ENCODE results near the gene CNTNAP2. TPM values are rescaled to one million over a fixed set of nuclear protein-coding genes. Genes with fewer than 3 reads are reported as not detected.
"Not testable (repeated sequence)": the region's sequence is repeated elsewhere in the genome, so short reads cannot be mapped to it uniquely, and the experiment has no call there.

The CNTNAP2 gene
- total and polyA plus RNA-seq, 7 experiments from 2014 or later, result 0.02 to 0.48 (median 0.24) TPM; not detected in 2

DNA sequence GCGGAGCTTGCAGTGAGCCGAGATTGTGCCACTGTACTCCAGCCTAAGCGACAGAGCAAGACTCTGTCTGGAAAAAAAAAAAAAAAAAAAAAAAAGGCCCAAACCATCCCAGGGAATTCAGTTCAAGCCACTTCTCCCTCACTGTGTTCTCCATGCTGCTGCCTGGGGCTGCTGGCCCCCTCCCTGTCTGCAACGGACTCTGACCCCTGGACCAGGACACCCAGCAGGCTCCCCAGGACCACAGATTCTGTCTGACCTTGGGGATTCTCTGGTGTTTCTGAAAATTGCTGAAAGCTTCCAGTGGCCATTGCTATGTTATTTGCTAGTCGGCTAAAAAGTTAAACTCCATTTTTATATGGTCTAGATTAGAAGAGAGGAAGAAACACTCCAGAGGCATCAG lies 2212.3 kb downstream of the CNTNAP2 start:
- H3K4me3 Mint-ChIP-seq, result no peak overlapping the region
- no peaks in the 10 kb centered on the region for H3K4me1 ChIP-seq (ENCODE audit: control insufficient read depth in 2 of 2, insufficient read depth in 2 of 2, low read length in 2 of 2)
- DNase-seq (no peak), ATAC-seq (no peak)
- H3K27ac Mint-ChIP-seq, result no peak overlapping the region
- H3K27me3 ChIP-seq (ENCODE audit: control insufficient read depth in 2 of 2, insufficient read depth in 2 of 2, low read length in 2 of 2), result peaks cover 0 to 3% of the 10 kb centered on the region in 2 donors
- H3K9me3 Mint-ChIP-seq, result peaks cover 0 to 21% (median 4%) of the 10 kb centered on the region in 11 donors
- no peak overlapping the region for H3K4me3 ChIP-seq (ENCODE audit: low read length)
- ChIA-PET POLR2A (no interaction called here), CTCF (no interaction called here)
- H3K9me3 ChIP-seq (ENCODE audit: control insufficient read depth in 2 of 3, low read length in 3 of 3), result peaks cover 0 to 7% (median 0%) of the 10 kb centered on the region in 3 experiments
- no peak overlapping the region for H3K27ac ChIP-seq (ENCODE audit: low read depth, low read length)
- intact Hi-C loops (cut with micrococcal nuclease), result no loop called here
- H3K4me1 Mint-ChIP-seq, result peaks cover 0 to 7% (median 0%) of the 10 kb centered on the region in 7 donors
- H3K27me3 Mint-ChIP-seq, result peaks cover 0 to 19% (median 16%) of the 10 kb centered on the region in 5 donors
- peaks cover 0 to 17% (median 0%) of the 10 kb centered on the region in 5 donors for H3K36me3 Mint-ChIP-seq
- no peaks in the 10 kb centered on the region for H3K36me3 ChIP-seq (ENCODE audit: control insufficient read depth in 2 of 3, insufficient read depth in 3 of 3, low read length in 3 of 3)

DNA sequence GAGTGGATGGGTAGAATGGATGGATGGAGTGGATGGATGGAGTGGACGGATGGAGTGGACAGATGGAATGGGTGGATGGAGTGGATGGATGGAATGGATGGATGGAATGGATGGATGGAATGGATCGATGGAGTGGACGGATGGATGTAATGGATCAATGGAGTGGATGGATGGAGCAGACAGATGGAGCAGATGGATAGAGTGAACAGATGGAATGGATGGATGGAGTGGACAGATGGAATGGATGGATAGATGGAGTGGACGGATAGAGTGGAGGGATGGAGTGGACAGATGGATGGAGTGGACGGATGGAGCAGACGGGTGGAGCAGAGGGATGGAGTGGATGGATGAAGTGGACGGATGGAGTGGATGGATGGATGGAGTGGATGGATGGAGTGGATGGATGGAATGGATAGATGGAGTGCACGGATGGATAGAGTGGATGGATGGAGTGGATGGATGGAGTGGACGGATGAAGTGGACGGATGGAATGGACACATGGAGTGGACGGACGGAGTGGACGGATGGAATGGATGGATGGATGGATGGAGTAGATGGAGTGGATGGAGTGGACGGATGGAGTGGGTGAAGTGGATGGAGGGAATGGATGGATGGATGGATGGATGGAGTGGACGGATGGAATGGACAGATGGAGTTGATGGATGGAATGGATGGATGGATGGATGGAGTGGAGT lies 2213.7 kb downstream of the CNTNAP2 start:
- peaks cover 0 to 21% (median 4%) of the 10 kb centered on the region in 11 donors for H3K9me3 Mint-ChIP-seq
- no peak overlapping the region for H3K27ac ChIP-seq (ENCODE audit: low read depth, low read length)
- H3K4me1 ChIP-seq (ENCODE audit: control insufficient read depth in 2 of 2, insufficient read depth in 2 of 2, low read length in 2 of 2), result no peaks in the 10 kb centered on the region
- H3K27me3 Mint-ChIP-seq, result peaks cover 7 to 32% (median 30%) of the 10 kb centered on the region in 5 donors
- H3K4me1 Mint-ChIP-seq, result peaks cover 0 to 7% (median 0%) of the 10 kb centered on the region in 7 donors
- peaks cover 0 to 7% (median 0%) of the 10 kb centered on the region in 3 experiments for H3K9me3 ChIP-seq (ENCODE audit: control insufficient read depth in 2 of 3, low read length in 3 of 3)
- H3K27ac Mint-ChIP-seq, result peak overlapping the region in 4 of 9 donors; percentile 24 to 82 (median 68)
- DNase-seq (no peak), ATAC-seq (no peak)
- CTCF ChIA-PET, result no interaction called here
- no peak overlapping the region for H3K4me3 ChIP-seq (ENCODE audit: low read length)
- no peak overlapping the region for H3K4me3 Mint-ChIP-seq
- peaks cover 0 to 17% (median 0%) of the 10 kb centered on the region in 5 donors for H3K36me3 Mint-ChIP-seq
- POLR2A ChIA-PET, result no interaction called here
- H3K27me3 ChIP-seq (ENCODE audit: control insufficient read depth in 2 of 2, insufficient read depth in 2 of 2, low read length in 2 of 2), result peaks cover 0 to 3% of the 10 kb centered on the region in 2 donors
- no peaks in the 10 kb centered on the region for H3K36me3 ChIP-seq (ENCODE audit: control insufficient read depth in 2 of 3, insufficient read depth in 3 of 3, low read length in 3 of 3)
- intact Hi-C loops (cut with micrococcal nuclease), result no loop called here

DNA sequence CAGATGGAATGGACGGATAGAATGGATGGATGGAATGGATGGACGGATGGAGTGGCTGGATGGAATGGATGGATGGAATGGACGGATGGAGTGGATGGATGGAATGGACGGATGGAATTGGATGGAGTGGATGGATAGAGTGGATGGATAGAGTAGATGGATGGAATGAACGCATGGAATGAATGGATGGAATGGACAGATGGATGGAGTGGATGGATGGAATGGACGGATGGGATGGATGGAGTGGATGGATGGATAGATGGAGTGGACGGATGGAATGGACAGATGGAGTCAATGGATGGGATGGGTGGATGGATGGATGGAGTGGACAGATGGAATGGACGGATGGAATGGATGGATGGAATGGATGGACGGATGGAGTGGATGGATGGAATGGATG lies 2214.2 kb downstream of the CNTNAP2 start:
- Mint-ChIP-seq H3K9me3 (peaks cover 0 to 21% (median 4%) of the 10 kb centered on the region in 11 donors), H3K4me1 (peaks cover 0 to 7% (median 0%) of the 10 kb centered on the region in 7 donors), H3K36me3 (peaks cover 0 to 17% (median 0%) of the 10 kb centered on the region in 5 donors), H3K27me3 (peaks cover 10 to 35% (median 34%) of the 10 kb centered on the region in 5 donors), H3K27ac (no peak overlapping the region), H3K4me3 (no peak overlapping the region)
- Histone ChIP-seq H3K4me3 (ENCODE audit: low read length) (no peak overlapping the region), H3K9me3 (ENCODE audit: control insufficient read depth in 2 of 3, low read length in 3 of 3) (peaks cover 0 to 7% (median 0%) of the 10 kb centered on the region in 3 experiments), H3K4me1 (ENCODE audit: control insufficient read depth in 2 of 2, insufficient read depth in 2 of 2, low read length in 2 of 2) (no peaks in the 10 kb centered on the region), H3K27me3 (ENCODE audit: control insufficient read depth in 2 of 2, insufficient read depth in 2 of 2, low read length in 2 of 2) (no peaks in the 10 kb centered on the region), H3K36me3 (ENCODE audit: control insufficient read depth in 2 of 3, insufficient read depth in 3 of 3, low read length in 3 of 3) (no peaks in the 10 kb centered on the region), H3K27ac (ENCODE audit: low read depth, low read length) (no peak overlapping the region)
- CTCF ChIA-PET, result no interaction called here
- POLR2A ChIA-PET, result no interaction called here
- DNase-seq, result no peak
- intact Hi-C loops (cut with micrococcal nuclease), result no loop called here
- ATAC-seq, result no peak

DNA sequence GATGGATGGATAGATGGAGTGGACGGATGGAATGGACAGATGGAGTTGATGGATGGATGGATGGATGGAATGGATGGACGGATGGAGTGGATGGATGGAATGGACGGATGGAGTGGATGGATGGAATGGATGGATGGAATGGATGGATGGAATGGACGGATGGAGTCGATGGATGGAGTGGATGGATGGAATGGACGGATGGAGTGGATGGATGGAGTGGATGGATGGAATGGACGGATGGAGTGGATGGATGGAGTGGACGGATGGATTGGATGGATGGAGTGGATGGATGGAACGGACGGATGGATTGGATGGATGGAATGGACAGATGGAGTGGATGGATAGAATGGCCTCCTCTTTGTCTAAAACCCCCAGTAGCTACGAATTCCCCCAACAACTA lies 2214.9 kb downstream of the CNTNAP2 start:
- H3K4me3 ChIP-seq (ENCODE audit: low read length); intact Hi-C loops (cut with micrococcal nuclease); H3K4me3 Mint-ChIP-seq; CTCF ChIA-PET; POLR2A ChIA-PET; H3K27ac ChIP-seq (ENCODE audit: low read depth, low read length); H3K27ac Mint-ChIP-seq; H3K36me3 ChIP-seq (ENCODE audit: control insufficient read depth in 2 of 3, insufficient read depth in 3 of 3, low read length in 3 of 3); ATAC-seq; H3K4me1 ChIP-seq (ENCODE audit: control insufficient read depth in 2 of 2, insufficient read depth in 2 of 2, low read length in 2 of 2); H3K27me3 ChIP-seq (ENCODE audit: control insufficient read depth in 2 of 2, insufficient read depth in 2 of 2, low read length in 2 of 2); DNase-seq; H3K9me3 ChIP-seq (ENCODE audit: control insufficient read depth in 2 of 3, low read length in 3 of 3); H3K4me1 Mint-ChIP-seq: not testable (repeated sequence)
- H3K27me3 Mint-ChIP-seq, result peaks cover 15 to 39% (median 34%) of the 10 kb centered on the region in 5 donors
- H3K9me3 Mint-ChIP-seq, result peaks cover 0 to 21% (median 4%) of the 10 kb centered on the region in 11 donors
- peaks cover 0 to 17% (median 0%) of the 10 kb centered on the region in 5 donors for H3K36me3 Mint-ChIP-seq

DNA sequence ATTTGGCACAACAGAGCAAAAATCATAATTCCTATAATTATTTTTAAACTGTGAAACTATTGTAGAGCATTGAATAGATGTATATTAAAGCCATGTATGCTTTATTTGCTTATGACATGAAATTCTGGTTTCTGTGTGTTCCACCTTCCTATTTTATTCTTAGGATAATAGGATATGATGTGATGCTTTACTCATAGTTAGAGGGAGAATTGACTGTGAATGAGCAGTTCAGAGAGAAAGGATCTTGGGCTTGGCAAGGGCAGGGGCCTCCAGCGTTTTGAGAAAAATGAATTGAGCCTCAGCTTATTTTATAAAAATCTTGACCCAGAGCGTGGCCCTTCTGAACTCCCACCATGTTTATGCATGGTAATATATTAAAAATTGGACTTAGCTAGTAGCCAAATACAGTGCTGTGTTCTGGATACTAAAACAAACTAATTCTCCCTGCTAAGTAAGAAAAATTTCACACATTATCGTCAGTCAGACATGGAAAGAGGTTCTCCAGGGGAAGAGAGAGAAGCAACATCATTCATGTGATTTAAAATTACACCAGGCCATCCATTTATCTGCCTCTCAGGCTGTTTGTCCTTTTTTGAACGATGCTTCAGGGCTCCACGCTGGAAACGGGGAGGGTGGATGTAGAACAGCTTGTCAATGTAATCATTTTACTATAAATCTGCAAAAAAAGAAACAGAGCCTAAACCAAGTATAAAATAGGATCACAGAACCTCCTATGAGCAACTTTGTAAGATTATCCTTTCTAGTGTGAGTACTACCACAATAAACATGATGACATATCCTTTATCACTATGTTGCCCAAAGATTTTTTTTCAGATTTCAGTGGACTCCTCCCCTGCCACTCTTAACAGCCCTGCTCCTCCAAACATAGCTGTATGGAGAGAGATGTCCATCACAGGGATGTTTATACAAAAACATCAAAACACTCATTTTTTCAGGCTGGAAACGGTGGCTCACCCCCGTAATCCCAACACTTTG lies 2215.9 kb downstream of the CNTNAP2 start:
- intact Hi-C loops (cut with micrococcal nuclease), result no loop called here
- Histone ChIP-seq H3K36me3 (ENCODE audit: control insufficient read depth in 2 of 3, insufficient read depth in 3 of 3, low read length in 3 of 3) (no peaks in the 10 kb centered on the region), H3K4me1 (ENCODE audit: control insufficient read depth in 2 of 2, insufficient read depth in 2 of 2, low read length in 2 of 2) (no peaks in the 10 kb centered on the region), H3K27me3 (ENCODE audit: control insufficient read depth in 2 of 2, insufficient read depth in 2 of 2, low read length in 2 of 2) (no peaks in the 10 kb centered on the region), H3K9me3 (ENCODE audit: control insufficient read depth in 2 of 3, low read length in 3 of 3) (peaks cover 0 to 7% (median 0%) of the 10 kb centered on the region in 3 experiments), H3K4me3 (ENCODE audit: low read length) (no peak overlapping the region), H3K27ac (ENCODE audit: low read depth, low read length) (no peak overlapping the region)
- H3K36me3 Mint-ChIP-seq, result peaks cover 0 to 17% (median 0%) of the 10 kb centered on the region in 5 donors
- H3K4me3 Mint-ChIP-seq, result no peak overlapping the region
- DNase-seq (no peak), ATAC-seq (no peak)
- H3K27ac Mint-ChIP-seq, result no peak overlapping the region
- peaks cover 24 to 49% (median 33%) of the 10 kb centered on the region in 5 donors for H3K27me3 Mint-ChIP-seq
- peaks cover 0 to 21% (median 4%) of the 10 kb centered on the region in 11 donors for H3K9me3 Mint-ChIP-seq
- ChIA-PET CTCF (no interaction called here), POLR2A (no interaction called here)
- H3K4me1 Mint-ChIP-seq, result peaks cover 0 to 7% (median 0%) of the 10 kb centered on the region in 7 donors

DNA sequence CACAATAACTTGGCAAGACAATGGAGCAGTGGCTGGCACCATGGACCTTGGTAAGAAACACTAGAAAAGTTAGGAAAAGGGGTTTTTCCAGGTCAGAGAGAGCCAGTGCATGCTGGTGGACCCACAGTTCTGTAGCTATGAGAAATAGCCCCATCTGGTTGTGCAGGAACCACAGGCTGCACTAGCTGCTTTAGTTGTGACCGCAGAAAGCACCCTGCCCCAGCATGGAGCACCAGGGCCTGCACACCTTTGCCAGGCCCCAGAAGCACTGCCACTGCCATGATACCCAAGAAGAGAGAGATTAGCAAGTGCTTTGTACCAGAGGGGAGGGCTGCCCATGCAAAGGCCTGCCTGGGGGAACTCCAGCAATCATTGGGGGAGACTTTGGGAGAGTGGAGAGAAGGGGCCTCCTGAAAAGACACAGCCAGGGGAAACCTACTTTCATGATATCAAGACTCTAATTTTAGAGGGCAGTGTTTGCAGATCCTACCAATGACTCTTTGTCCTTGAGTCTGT lies 2217.9 kb downstream of the CNTNAP2 start:
- ChIA-PET POLR2A (no interaction called here), CTCF (no interaction called here)
- intact Hi-C loops (cut with micrococcal nuclease), result no loop called here
- no peak overlapping the region for H3K27ac Mint-ChIP-seq
- H3K9me3 ChIP-seq (ENCODE audit: control insufficient read depth in 2 of 3, low read length in 3 of 3), result peaks cover 0 to 7% (median 0%) of the 10 kb centered on the region in 3 experiments
- H3K27me3 Mint-ChIP-seq, result peaks cover 38 to 69% (median 53%) of the 10 kb centered on the region in 5 donors
- DNase-seq, result no peak
- no peak overlapping the region for H3K4me3 ChIP-seq (ENCODE audit: low read length)
- peaks cover 7 to 18% (median 11%) of the 10 kb centered on the region in 7 donors for H3K4me1 Mint-ChIP-seq
- H3K27me3 ChIP-seq (ENCODE audit: control insufficient read depth in 2 of 2, insufficient read depth in 2 of 2, low read length in 2 of 2), result peaks cover 0 to 8% of the 10 kb centered on the region in 2 donors
- no peak for ATAC-seq
- H3K36me3 Mint-ChIP-seq, result peaks cover 0 to 17% (median 0%) of the 10 kb centered on the region in 5 donors
- no peaks in the 10 kb centered on the region for H3K36me3 ChIP-seq (ENCODE audit: control insufficient read depth in 2 of 3, insufficient read depth in 3 of 3, low read length in 3 of 3)
- peaks cover 0 to 21% (median 4%) of the 10 kb centered on the region in 11 donors for H3K9me3 Mint-ChIP-seq
- peaks cover 0 to 7% of the 10 kb centered on the region in 2 donors for H3K4me1 ChIP-seq (ENCODE audit: control insufficient read depth in 2 of 2, insufficient read depth in 2 of 2, low read length in 2 of 2)
- no peak overlapping the region for H3K27ac ChIP-seq (ENCODE audit: low read depth, low read length)
- H3K4me3 Mint-ChIP-seq, result no peak overlapping the region
